Memory B cell (primary cell): Measurements from ENCODE around the gene TCF3.

Experiments used
- ATAC-seq: fragments of 150-1000 bp; cut with Tn5 transposase; 2 replicates; pipeline ENCODE4 v1.10.0; 2021; ENCODE audit warnings: low read depth, mild to moderate bottlenecking, moderate library complexity
- DNase-seq, 2 donors: peaks; one replicate each; pipeline ENCODE4 v3.0.0; 2022; ENCODE audit warnings: low spot score in 2 of 2
- H3K27ac Mint-ChIP-seq: one replicate; pipeline ENCODE4 v1.8.0; 2022; ENCODE audit warnings: mild to moderate bottlenecking, moderate library complexity, mixed read lengths
- H3K27me3 Mint-ChIP-seq: one replicate; pipeline ENCODE4 v1.8.0; 2022; ENCODE audit warnings: mixed read lengths
- H3K36me3 Mint-ChIP-seq: one replicate; pipeline ENCODE4 v1.8.0; 2022; ENCODE audit warnings: mild to moderate bottlenecking, mixed read lengths
- H3K4me1 Mint-ChIP-seq: one replicate; pipeline ENCODE4 v1.8.0; 2022; ENCODE audit warnings: mixed read lengths
- H3K4me3 Mint-ChIP-seq: one replicate; pipeline ENCODE4 v1.8.0; 2022; ENCODE audit warnings: mild to moderate bottlenecking, moderate library complexity, mixed read lengths
- H3K9me3 Mint-ChIP-seq: one replicate; pipeline ENCODE4 v1.8.0; 2022; ENCODE audit warnings: mixed read lengths

TCF3 gene

GRCh38 chr19:1620502-1620901 is 31.9 kb downstream of the TCF3 start:
- H3K27ac Mint-ChIP-seq = no peak overlapping the region
- H3K9me3 Mint-ChIP-seq = no peaks in the 10 kb centered on the region
- DNase-seq = no peak
- H3K4me1 Mint-ChIP-seq = peaks cover 28% of the 10 kb centered on the region
- ATAC-seq = no peak
- H3K4me3 Mint-ChIP-seq = no peak overlapping the region
- peaks cover 23% of the 10 kb centered on the region for H3K36me3 Mint-ChIP-seq
- H3K27me3 Mint-ChIP-seq = no peaks in the 10 kb centered on the region

- ATAC-seq (no peak), DNase-seq (no peak)
- H3K27me3 Mint-ChIP-seq = no peaks in the 10 kb centered on the region
- H3K9me3 Mint-ChIP-seq = no peaks in the 10 kb centered on the region
- peaks cover 28% of the 10 kb centered on the region for H3K4me1 Mint-ChIP-seq
- H3K36me3 Mint-ChIP-seq = peaks cover 22% of the 10 kb centered on the region
- H3K27ac Mint-ChIP-seq = no peak overlapping the region
- H3K4me3 Mint-ChIP-seq = no peak overlapping the region
These were observed 32.7 kb downstream of the TCF3 start for GRCh38 chr19:1619703-1620102.

GRCh38 chr19:1619094-1619439 is 33.3 kb downstream of the TCF3 start:
- Mint-ChIP-seq H3K36me3 (peaks cover 27% of the 10 kb centered on the region), H3K4me3 (no peak overlapping the region), H3K4me1 (peaks cover 28% of the 10 kb centered on the region), H3K27me3 (no peaks in the 10 kb centered on the region), H3K9me3 (no peaks in the 10 kb centered on the region), H3K27ac (no peak overlapping the region)
- DNase-seq = no peak
- no peak for ATAC-seq

GRCh38 chr19:1618157-1619093 is 34.0 kb downstream of the TCF3 start:
- no peak for DNase-seq

GRCh38 chr19:1616875-1617274 is 35.5 kb downstream of the TCF3 start:
- H3K4me1 Mint-ChIP-seq = peaks cover 23% of the 10 kb centered on the region
- peaks cover 27% of the 10 kb centered on the region for H3K36me3 Mint-ChIP-seq
- peak; percentile 84 for ATAC-seq
- H3K27me3 Mint-ChIP-seq = no peaks in the 10 kb centered on the region
- H3K27ac Mint-ChIP-seq = peak overlapping the region; percentile 16
- H3K4me3 Mint-ChIP-seq = peak overlapping the region; percentile 28
- DNase-seq = no peak
- H3K9me3 Mint-ChIP-seq = no peaks in the 10 kb centered on the region

More at GRCh38 chr19:1618157-1619093, 34.0 kb downstream of the TCF3 start:
- peak overlapping the region; percentile 43 for H3K27ac Mint-ChIP-seq
- peak overlapping the region; percentile 19 for H3K4me3 Mint-ChIP-seq
- H3K9me3 Mint-ChIP-seq = no peaks in the 10 kb centered on the region
- ATAC-seq = peak; percentile 61
- peaks cover 28% of the 10 kb centered on the region for H3K4me1 Mint-ChIP-seq
- H3K27me3 Mint-ChIP-seq = no peaks in the 10 kb centered on the region
- peaks cover 31% of the 10 kb centered on the region for H3K36me3 Mint-ChIP-seq

- no peaks in the 10 kb centered on the region for H3K9me3 Mint-ChIP-seq
- peak overlapping the region; percentile 16 for H3K27ac Mint-ChIP-seq
- peaks cover 23% of the 10 kb centered on the region for H3K4me1 Mint-ChIP-seq
- ATAC-seq (no peak), DNase-seq (no peak)
- peaks cover 30% of the 10 kb centered on the region for H3K36me3 Mint-ChIP-seq
- H3K27me3 Mint-ChIP-seq = no peaks in the 10 kb centered on the region
- peak overlapping the region; percentile 14 for H3K4me3 Mint-ChIP-seq
These were observed 36.0 kb downstream of the TCF3 start for GRCh38 chr19:1616396-1616795.

GRCh38 chr19:1615156-1615765 is 37.2 kb downstream of the TCF3 start:
- H3K27me3 Mint-ChIP-seq = no peaks in the 10 kb centered on the region
- H3K9me3 Mint-ChIP-seq = no peaks in the 10 kb centered on the region

GRCh38 chr19:1613808-1614570 is 38.4 kb downstream of the TCF3 start:
- no peaks in the 10 kb centered on the region for H3K27me3 Mint-ChIP-seq
- peaks cover 26% of the 10 kb centered on the region for H3K4me1 Mint-ChIP-seq
- no peak overlapping the region for H3K4me3 Mint-ChIP-seq
- peaks cover 31% of the 10 kb centered on the region for H3K36me3 Mint-ChIP-seq
- H3K9me3 Mint-ChIP-seq = no peaks in the 10 kb centered on the region
- DNase-seq (no peak), ATAC-seq (no peak)
- peak overlapping the region; percentile 83 for H3K27ac Mint-ChIP-seq

More at GRCh38 chr19:1615156-1615765, 37.2 kb downstream of the TCF3 start:
- peak overlapping the region; percentile 83 for H3K27ac Mint-ChIP-seq
- H3K4me3 Mint-ChIP-seq = no peak overlapping the region
- DNase-seq = no peak
- peaks cover 23% of the 10 kb centered on the region for H3K4me1 Mint-ChIP-seq
- H3K36me3 Mint-ChIP-seq = peaks cover 33% of the 10 kb centered on the region
- no peak for ATAC-seq

GRCh38 chr19:1613146-1613545 is 39.3 kb downstream of the TCF3 start:
- peaks cover 24% of the 10 kb centered on the region for H3K4me1 Mint-ChIP-seq
- H3K4me3 Mint-ChIP-seq = no peak overlapping the region
- ATAC-seq = no peak
- DNase-seq = no peak
- no peaks in the 10 kb centered on the region for H3K9me3 Mint-ChIP-seq
- no peaks in the 10 kb centered on the region for H3K27me3 Mint-ChIP-seq
- peaks cover 27% of the 10 kb centered on the region for H3K36me3 Mint-ChIP-seq
- H3K27ac Mint-ChIP-seq = no peak overlapping the region

GRCh38 chr19:1612114-1613086 is 40.0 kb downstream of the TCF3 start:
- no peak for DNase-seq
- peaks cover 26% of the 10 kb centered on the region for H3K36me3 Mint-ChIP-seq
- ATAC-seq = no peak

GRCh38 chr19:1611353-1611752 is 41.1 kb downstream of the TCF3 start:
- Mint-ChIP-seq H3K27ac (no peak overlapping the region), H3K4me1 (peaks cover 9% of the 10 kb centered on the region), H3K4me3 (no peak overlapping the region), H3K36me3 (peaks cover 26% of the 10 kb centered on the region), H3K27me3 (no peaks in the 10 kb centered on the region), H3K9me3 (no peaks in the 10 kb centered on the region)
- DNase-seq = no peak
- ATAC-seq = no peak

More at GRCh38 chr19:1612114-1613086, 40.0 kb downstream of the TCF3 start:
- Mint-ChIP-seq H3K9me3 (no peaks in the 10 kb centered on the region), H3K4me1 (peaks cover 18% of the 10 kb centered on the region), H3K27me3 (no peaks in the 10 kb centered on the region), H3K27ac (no peak overlapping the region), H3K4me3 (no peak overlapping the region)

GRCh38 chr19:1610579-1610978 is 41.8 kb downstream of the TCF3 start:
- no peak for DNase-seq
- Mint-ChIP-seq H3K9me3 (no peaks in the 10 kb centered on the region), H3K4me1 (peaks cover 12% of the 10 kb centered on the region), H3K36me3 (peaks cover 22% of the 10 kb centered on the region), H3K4me3 (no peak overlapping the region), H3K27ac (no peak overlapping the region), H3K27me3 (no peaks in the 10 kb centered on the region)
- ATAC-seq = no peak
